IMR-90 (cell line): Measurements from ENCODE around the gene RNF215.

Source experiments
- CHD1 ChIP-seq: IDR thresholded peaks from 2 replicates; pipeline ENCODE4 v1.6.1; 2012; ENCODE audit warnings: low read depth, low read length, improper control_type of control experiment
- CTCF ChIP-seq: conservative IDR thresholded peaks from 2 replicates; pipeline ENCODE4 v1.5.1; 2012; ENCODE audit warnings: mild to moderate bottlenecking, low read depth, low read length, improper control_type of control experiment
- MXI1 ChIP-seq: IDR thresholded peaks from 2 replicates; pipeline ENCODE4 v1.6.1; 2012; ENCODE audit warnings: low read depth, mild to moderate bottlenecking, low read length, moderate library complexity, borderline replicate concordance
- NFE2L2 ChIP-seq: fragments of 150-350 bp; IDR thresholded peaks from 2 replicates; pipeline ENCODE4 v1.6.1; 2016; ENCODE audit warnings: low read depth, mild to moderate bottlenecking, low read length
- POLR2A ChIP-seq: IDR thresholded peaks from 2 replicates; pipeline ENCODE4 v1.6.1; 2012; ENCODE audit warnings: mild to moderate bottlenecking, low read depth, low read length
- RAD21 ChIP-seq: IDR thresholded peaks from 2 replicates; pipeline ENCODE4 v1.6.1; 2012; ENCODE audit warnings: low read length, improper control_type of control experiment
- USF2 ChIP-seq: fragments of 150-350 bp; IDR thresholded peaks from 2 replicates; pipeline ENCODE4 v1.6.1; 2017; ENCODE audit warnings: mild to moderate bottlenecking, antibody characterized with exemption, low read length, low read depth

- TF ChIP-seq USF2: no peak
- no peak for TF ChIP-seq RAD21
- no peak for TF ChIP-seq CTCF
- no peak for TF ChIP-seq NFE2L2
- TF ChIP-seq MXI1: no peak
- no peak for TF ChIP-seq POLR2A
- TF ChIP-seq CHD1: no peak
These were observed 14.3 kb downstream of the RNF215 start for GRCh38 chr22:30372915-30373314.
